GM19239 (cell line): ENCODE measurements around the gene SIGLEC6.

Source experiments
- DNase-seq: peaks from one replicate; pipeline ENCODE4 v3.0.0; 2011; ENCODE audit warnings: low spot score; ENCODE audit not compliant: insufficient read length
- FAIRE-seq: peaks from 2 replicates; lab custom pipeline; 2011; peaks lifted over from hg19 to GRCh38; lab: Jason Lieb, UNC

The SIGLEC6 gene

DNA sequence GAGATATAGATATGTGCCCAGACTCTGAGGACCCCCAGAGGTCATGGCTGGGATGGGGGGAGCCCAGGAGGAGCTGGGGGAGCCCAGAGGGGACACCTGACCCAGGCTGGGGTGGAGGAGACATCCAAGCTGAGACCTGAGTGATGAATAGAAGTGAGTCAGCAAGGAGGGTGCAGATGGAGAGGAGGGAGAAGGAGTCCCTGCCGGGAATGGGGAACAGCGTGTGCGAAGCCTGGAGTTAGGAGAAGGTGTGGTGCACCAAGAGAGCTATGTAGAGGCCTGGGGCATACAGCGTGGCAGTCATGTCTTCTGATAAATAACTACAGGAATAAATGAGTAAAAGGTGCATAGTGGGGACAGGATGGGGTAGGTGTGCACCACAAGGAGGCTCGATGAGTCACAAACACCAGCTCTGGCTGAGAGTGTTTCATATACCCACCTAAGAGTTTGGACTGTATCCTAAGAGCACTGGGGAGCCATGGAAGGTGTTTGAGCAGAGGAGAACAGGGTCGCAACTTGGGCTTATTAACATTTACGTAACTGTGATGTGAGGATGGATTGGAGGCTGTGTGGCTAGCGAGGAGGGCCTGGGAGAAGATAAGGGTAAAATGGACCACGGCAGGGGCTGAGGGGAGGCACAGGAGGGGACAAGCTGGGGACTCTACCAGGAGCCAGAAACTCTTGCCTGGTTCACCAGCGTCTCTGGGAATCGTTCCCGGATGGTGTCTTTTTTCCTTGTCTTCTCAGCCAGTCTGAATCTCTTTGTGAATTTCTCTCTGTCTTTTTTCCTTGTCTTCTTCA, 51.7 kb downstream of the SIGLEC6 start:
- no peak for DNase-seq
- no peak for FAIRE-seq

DNA sequence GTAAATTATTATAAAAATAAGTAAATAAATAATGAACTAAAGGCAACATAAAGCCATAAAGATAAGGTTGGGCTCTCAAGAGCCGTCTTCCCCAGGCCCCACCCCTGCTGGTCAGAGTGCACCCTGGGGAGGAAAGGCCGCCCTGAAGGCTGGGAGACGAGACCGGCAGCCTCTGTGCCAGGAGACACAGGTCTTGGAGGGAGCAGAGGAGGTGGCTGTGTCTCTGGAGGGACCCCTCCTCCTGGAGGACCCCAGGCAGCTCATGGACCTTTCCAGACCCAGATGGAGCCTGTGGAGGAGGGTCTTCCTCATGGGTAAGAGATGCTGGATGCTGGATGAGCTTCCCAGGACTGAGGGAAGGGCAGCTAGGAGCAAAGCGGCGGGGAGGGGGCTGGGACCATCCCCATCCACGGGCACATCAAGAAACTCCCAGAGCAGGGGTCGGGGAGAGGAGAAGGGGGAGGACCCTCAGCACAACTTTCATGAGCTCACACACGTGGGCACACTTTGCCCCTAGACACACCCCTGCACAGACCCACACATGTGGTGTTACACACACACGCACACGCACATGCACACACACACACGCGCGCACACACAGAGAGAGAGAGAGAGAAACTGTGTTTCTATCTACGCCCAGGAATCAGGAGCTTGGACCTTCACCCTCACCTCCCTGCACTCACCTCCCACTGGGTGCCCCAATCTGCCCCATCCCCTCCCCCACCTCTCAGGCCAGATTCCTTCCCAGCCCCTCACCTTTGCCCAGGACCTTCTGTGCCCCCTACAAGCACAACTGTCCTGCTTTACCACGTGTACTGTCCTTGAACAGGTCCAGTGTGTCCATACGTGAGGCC, 52.9 kb downstream of the SIGLEC6 start, which contains the start of gene CEACAM18:
Gene CEACAM18, plus strand, starts transcription at position 159 of the 854 bp plus-strand sequence.
- DNase-seq (no peak), FAIRE-seq (no peak)

DNA sequence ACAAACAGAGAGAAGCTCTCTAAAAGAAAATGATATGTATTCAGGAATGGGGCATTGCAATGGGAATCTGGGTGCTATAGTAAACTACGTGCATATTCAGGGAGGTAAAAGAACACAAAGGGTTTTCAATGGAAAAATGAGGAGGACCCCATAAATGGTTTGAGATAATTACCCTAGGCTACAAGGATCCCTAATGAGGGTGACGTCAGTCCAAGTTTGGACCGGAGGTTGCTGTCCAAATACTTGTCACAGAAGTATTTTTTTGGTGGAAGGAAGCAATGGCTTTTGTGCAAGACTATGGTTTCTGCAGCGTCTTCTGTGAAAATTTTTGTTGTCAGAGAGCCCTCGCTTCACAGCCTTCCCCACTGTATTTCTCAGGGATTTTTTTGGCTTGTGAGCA, 54.1 kb downstream of the SIGLEC6 start:
- FAIRE-seq, result no peak
- DNase-seq, result no peak

DNA sequence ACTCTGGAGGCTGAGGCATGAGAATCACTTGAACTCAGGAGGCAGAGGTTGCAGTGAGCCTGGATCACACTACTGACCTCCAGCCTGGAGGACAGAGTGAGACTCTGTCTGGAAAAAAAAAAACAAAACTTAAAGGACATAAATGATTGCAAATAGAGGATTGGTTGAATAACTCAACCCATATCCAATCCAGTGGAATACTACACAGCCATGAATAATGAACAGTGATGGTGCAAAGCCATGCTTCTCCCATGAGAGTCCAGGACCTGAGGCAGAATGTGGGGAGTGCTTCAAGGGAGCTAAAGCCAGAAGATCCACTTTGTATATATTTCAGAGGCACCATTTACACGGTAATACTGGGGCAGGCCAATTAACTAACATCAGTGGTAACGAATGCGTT, 55.3 kb downstream of the SIGLEC6 start:
- FAIRE-seq (no peak), DNase-seq (no peak)

DNA sequence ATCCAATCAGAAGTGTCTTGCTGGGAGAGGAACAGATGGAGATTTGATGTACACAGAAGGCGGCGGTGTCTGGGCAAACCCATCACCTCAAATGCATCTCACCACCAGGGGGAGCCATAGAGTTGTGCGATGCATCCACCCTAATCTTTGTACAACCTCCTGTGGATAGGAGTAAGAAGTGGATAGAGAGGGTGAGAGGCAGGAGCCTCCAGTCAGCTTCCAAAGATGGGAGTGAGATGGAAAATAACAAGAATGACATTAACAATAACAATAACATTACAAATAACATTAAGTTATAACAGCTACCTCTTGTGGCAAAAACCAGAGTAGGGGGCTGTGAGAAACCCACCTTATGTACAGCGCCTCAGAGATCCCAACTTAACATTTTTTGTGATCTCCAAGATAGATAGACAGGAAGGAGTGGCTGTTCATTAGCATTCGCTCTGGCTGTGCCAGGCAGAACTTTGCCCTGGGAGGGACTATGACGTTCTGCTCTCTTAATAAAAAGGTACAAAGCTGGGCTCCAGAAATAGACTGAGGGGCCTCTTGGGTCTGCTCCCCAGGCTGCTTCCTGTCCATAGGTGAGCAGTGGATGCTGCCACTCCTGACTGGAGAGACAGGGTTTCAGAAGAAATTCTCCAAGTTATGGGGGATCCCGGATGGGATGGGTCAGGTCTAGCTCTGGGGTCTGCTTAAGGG, 58.3 kb downstream of the SIGLEC6 start:
- FAIRE-seq (peak; percentile 82), DNase-seq (peak; percentile 64)

DNA sequence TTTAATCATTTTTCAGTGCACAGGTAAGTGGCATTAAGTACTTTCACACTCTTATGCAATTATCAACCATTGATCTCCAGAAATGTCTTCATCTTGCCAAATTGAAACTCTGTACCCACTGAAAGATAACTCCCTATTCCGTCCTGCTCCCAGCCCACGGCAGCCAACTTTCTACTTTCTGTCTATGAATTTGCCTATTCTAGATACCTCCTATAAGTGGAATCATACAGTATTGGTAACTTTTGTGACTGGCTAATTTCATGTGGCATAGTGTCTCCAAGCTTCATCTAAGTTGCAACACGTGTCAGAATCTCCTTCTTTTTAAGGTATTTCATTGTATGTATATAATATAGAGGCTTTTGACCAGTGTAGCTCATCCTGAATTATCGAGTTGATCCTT, 58.9 kb downstream of the SIGLEC6 start:
- peak; percentile 35 for FAIRE-seq
- DNase-seq, result no peak

DNA sequence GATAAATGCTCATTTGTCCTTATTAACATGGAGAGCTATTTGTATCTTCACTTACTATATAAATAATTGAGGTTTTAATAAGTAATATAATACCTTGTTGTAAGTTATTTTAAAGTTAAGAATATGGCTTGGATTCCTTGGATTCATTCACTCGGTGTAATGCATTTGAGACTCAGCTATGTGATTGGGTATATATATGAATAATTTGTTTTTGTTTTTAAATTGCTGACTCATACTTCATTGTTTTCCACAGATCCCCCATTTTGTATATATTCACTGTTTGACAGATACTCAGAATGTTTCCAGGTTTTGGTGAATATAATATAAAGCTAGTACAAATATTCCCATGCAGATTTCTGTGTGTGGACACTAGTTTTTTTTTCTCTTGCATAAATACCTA, 59.9 kb downstream of the SIGLEC6 start:
- FAIRE-seq (no peak), DNase-seq (no peak)

DNA sequence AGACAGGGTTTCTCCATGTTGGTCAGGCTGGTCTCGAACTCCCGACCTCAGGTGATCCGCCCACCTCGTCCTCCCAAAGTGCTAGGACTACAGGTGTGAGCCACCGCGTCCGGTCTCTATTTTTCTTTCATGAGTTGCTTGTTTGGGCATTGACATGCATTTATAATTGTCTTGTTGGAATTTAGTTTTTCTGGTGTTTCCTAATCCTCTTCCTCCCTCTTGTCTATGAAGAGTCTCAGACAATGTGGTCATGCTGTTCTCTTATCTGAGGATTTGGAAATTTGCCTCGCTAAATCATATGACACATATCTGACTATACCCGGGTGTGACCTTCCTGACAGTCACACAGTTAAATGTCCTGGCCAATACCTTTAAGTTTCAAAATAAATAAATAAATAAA, 60.5 kb downstream of the SIGLEC6 start:
- no peak for DNase-seq
- FAIRE-seq, result no peak

DNA sequence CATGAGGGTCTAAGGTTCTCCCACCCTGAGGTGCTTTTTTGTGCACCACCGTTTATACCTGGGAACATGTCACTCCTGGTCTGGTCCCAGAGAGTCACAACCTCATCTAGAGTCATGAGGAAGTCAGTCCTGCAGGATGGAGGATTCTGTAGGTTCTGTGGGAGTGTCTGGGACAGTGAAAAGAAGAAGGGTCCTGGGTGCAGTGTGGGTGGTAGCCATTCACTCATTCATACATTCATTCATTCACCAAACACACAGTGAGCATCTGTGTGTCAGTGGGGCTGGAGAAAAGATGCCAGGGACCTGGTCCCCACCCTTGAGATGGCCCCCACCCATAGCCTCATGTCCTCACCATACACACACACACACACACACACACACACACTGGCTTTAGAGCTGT, 61.8 kb downstream of the SIGLEC6 start:
- FAIRE-seq (no peak), DNase-seq (no peak)

DNA sequence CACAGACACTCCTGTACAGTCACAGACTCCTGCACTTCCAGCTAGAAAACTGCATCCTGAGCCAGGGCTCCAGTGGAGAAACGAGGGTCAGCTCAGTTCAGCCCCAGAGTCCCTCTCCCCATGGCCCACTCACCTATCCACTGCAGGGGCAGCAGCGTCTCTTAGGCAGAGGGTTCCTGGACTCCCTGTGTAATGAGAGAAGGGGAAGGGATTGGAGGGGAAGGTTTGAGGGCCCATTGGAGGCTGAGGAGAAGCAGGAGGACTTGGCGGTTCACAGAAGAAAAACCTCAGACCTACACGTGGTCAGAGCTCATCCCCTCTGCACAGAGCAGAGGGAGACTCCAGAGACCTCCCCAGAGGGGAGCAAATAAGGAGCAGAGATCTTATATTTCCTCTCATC, 62.3 kb downstream of the SIGLEC6 start:
- no peak for DNase-seq
- FAIRE-seq, result no peak

DNA sequence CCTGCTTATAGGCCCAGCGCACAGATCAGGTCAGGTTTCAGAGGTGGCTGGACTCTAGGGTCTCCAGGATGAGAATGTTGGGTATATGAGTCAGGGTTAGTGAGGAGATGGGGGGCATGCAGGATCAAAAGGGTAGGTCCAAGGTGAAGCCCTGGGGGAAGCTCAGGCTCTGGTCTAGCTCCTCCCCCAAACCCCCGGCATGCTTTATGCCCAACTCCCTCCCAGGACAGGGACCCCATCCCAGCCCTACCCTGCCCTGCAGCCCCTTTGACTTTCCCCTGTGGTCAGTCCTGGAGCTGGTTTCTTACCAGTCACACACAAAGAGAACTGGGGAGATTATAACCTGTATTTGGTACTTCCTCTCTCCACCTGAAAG, 62.9 kb downstream of the SIGLEC6 start:
- DNase-seq (no peak), FAIRE-seq (no peak)

DNA sequence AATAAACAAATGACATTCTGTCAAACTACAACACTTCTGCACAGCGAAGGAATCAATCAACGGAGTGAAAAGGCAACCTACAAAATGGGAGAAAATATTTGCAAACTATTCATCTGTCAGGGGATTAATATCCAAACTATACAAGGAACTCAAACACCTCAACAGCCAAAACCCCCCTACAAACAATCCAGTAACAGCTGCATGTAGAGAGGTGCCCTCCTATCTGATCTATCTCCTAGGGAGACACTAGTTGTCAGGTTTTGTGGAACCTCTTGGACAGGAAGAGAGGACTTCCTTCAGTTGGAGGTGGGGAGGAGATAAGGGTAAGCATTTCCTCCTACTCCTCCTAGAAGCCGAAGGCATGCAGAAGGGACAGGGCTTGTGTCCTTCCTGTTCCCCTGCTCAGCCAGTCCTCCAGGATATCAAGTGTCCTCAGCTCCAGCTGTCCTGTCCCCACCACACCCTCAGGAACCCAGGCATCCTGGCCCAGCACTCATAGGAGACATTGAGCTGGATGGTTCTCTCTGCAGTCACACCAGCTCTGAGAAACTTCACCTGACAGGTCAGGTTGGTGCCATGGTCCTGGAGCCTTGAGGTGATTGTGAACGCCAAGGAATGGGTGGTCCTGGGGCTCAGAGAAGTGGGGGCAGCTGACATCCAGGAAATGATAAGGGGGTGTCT, 63.5 kb downstream of the SIGLEC6 start:
- FAIRE-seq, result no peak
- DNase-seq, result no peak
